ENCODE data around the gene OR1J4. TPM values are rescaled to one million over a fixed set of nuclear protein-coding genes. Genes with fewer than 3 reads are reported as not detected.

The OR1J4 gene, protein sequence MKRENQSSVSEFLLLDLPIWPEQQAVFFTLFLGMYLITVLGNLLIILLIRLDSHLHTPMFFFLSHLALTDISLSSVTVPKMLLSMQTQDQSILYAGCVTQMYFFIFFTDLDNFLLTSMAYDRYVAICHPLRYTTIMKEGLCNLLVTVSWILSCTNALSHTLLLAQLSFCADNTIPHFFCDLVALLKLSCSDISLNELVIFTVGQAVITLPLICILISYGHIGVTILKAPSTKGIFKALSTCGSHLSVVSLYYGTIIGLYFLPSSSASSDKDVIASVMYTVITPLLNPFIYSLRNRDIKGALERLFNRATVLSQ
- not detected for total RNA-seq

DNA sequence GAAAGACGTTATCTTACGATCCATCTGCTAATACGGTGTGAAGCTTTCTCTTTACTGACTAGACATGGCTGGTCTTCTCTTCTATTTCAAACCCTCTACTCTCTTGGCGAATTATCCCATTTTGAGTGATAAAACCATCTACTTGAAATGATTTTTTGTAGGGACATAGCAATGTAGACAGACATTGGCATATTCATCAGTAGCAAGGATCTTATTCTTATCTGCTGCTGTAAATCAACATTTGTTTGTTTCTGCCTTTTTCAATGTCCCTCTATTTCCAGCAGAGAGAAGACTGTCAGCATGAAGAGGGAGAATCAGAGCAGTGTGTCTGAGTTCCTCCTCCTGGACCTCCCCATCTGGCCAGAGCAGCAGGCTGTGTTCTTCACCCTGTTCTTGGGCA lies at the start of gene OR1J4:
OR1J4 (plus strand) TSS at position 301 of the 400 bp plus-strand sequence; CDS start at position 301, 0 bp downstream.
- H3K9me3 ChIP-seq: no peaks in the 10 kb centered on the region
- no peak for DNase-seq (ENCODE audit: low spot score in 2 of 2)
- no peaks in the 10 kb centered on the region for H3K36me3 ChIP-seq
- TF ChIP-seq POLR2A (IDR thresholded peaks at IDR 0.05) (no peak), POLR2AphosphoS5 (IDR thresholded peaks at IDR 0.05) (no peak)
- TF ChIP-seq, protein P1, sequence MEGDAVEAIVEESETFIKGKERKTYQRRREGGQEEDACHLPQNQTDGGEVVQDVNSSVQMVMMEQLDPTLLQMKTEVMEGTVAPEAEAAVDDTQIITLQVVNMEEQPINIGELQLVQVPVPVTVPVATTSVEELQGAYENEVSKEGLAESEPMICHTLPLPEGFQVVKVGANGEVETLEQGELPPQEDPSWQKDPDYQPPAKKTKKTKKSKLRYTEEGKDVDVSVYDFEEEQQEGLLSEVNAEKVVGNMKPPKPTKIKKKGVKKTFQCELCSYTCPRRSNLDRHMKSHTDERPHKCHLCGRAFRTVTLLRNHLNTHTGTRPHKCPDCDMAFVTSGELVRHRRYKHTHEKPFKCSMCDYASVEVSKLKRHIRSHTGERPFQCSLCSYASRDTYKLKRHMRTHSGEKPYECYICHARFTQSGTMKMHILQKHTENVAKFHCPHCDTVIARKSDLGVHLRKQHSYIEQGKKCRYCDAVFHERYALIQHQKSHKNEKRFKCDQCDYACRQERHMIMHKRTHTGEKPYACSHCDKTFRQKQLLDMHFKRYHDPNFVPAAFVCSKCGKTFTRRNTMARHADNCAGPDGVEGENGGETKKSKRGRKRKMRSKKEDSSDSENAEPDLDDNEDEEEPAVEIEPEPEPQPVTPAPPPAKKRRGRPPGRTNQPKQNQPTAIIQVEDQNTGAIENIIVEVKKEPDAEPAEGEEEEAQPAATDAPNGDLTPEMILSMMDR (IDR thresholded peaks at IDR 0.05): no peak
- H3K27me3 ChIP-seq: no peaks in the 10 kb centered on the region
- H3K4me3 ChIP-seq: no peak within 1 kb of the TSS
- intact Hi-C loops (cut with DNase I; ENCODE audit: low total_unique reads): no loop called here
- H3K27ac ChIP-seq: no peak within 1 kb of the TSS
- H3K4me1 ChIP-seq: no peaks in the 10 kb centered on the region

DNA sequence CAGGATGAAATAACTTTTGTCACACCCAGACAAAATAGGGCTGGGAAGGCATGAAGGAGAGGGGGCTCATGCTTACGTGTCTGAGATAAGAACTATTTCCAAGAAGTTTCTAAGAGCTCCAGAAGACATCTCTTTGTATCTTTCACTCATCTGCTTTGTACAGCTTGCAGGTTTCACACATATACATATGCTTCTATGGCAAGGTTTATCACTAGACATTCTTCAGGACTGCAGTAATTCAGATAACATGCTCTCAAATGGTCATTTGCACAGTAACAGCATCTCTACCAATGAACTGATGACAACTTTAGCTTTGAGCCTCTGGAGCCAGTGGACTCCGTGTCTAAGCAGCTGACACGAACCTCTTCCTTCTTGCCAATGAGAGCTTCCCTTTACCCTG lies 44.4 kb upstream of the OR1J4 start:
- H3K4me3 ChIP-seq: no peak overlapping the region
- intact Hi-C loops (cut with DNase I; ENCODE audit: low total_unique reads): loop anchor here (5.0 kb wide), 1 partner anchor 1998 kb away; no protein-coding TSS in a partner anchor

DNA sequence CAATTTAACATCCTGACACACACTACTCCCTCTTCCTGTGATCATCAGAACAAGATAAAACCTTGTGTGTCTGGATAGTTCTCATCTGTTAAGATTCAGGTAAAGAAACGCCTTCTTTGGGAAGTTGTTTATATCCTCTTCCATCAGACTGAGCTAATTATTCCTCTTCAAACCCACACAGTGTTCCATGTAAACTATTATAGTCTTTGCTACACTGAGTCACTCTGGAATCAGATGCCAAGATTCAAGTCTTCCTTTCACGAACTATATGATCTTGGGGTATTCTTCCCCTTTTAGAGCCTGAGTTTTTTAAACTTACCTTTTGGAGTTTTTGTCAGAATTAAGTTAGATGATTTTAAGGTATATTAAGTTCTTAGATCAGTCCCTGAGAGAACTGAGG lies 43.2 kb upstream of the OR1J4 start:
- no peaks in the 10 kb centered on the region for H3K27me3 ChIP-seq
- H3K4me3 ChIP-seq: no peak overlapping the region
- TF ChIP-seq POLR2AphosphoS5 (IDR thresholded peaks at IDR 0.05) (no peak), POLR2A (IDR thresholded peaks at IDR 0.05) (no peak)
- TF ChIP-seq, protein P1 (IDR thresholded peaks at IDR 0.05): no peak
- no peak overlapping the region for H3K27ac ChIP-seq
- no peaks in the 10 kb centered on the region for H3K9me3 ChIP-seq
- H3K4me1 ChIP-seq: no peaks in the 10 kb centered on the region
- intact Hi-C loops (cut with DNase I; ENCODE audit: low total_unique reads): no loop called here
- no peaks in the 10 kb centered on the region for H3K36me3 ChIP-seq
- no peak for DNase-seq (ENCODE audit: low spot score in 2 of 2)

More for the DNA sequence above, 44.4 kb upstream of the OR1J4 start:
- H3K27ac ChIP-seq: no peak overlapping the region
- no peaks in the 10 kb centered on the region for H3K36me3 ChIP-seq
- H3K27me3 ChIP-seq: no peaks in the 10 kb centered on the region
- no peaks in the 10 kb centered on the region for H3K9me3 ChIP-seq
- no peak for DNase-seq (ENCODE audit: low spot score in 2 of 2)
- TF ChIP-seq POLR2A (IDR thresholded peaks at IDR 0.05) (no peak), POLR2AphosphoS5 (IDR thresholded peaks at IDR 0.05) (no peak)
- TF ChIP-seq, protein P1 (IDR thresholded peaks at IDR 0.05): no peak
- H3K4me1 ChIP-seq: no peaks in the 10 kb centered on the region

GRCh38 chr9:122477346-122477745 lies 41.6 kb upstream of the OR1J4 start:
- intact Hi-C loops (cut with DNase I; ENCODE audit: low total_unique reads): no loop called here
- Histone ChIP-seq H3K4me3 (no peak overlapping the region), H3K9me3 (no peaks in the 10 kb centered on the region), H3K4me1 (no peaks in the 10 kb centered on the region), H3K27ac (no peak overlapping the region), H3K36me3 (no peaks in the 10 kb centered on the region), H3K27me3 (no peaks in the 10 kb centered on the region)
- TF ChIP-seq, protein P1 (IDR thresholded peaks at IDR 0.05): no peak
- no peak for TF ChIP-seq POLR2A (IDR thresholded peaks at IDR 0.05)
- no peak for TF ChIP-seq POLR2AphosphoS5 (IDR thresholded peaks at IDR 0.05)
- DNase-seq (ENCODE audit: low spot score in 2 of 2): no peak

- Histone ChIP-seq H3K27ac (no peak within 1 kb of the TSS), H3K36me3 (no peaks in the 10 kb centered on the region), H3K9me3 (no peaks in the 10 kb centered on the region), H3K4me3 (no peak within 1 kb of the TSS), H3K4me1 (no peaks in the 10 kb centered on the region), H3K27me3 (no peaks in the 10 kb centered on the region)
- intact Hi-C loops (cut with DNase I; ENCODE audit: low total_unique reads): no loop called here
- DNase-seq (ENCODE audit: low spot score in 2 of 2): no peak
- TF ChIP-seq, protein P1 (IDR thresholded peaks at IDR 0.05): no peak
- TF ChIP-seq POLR2AphosphoS5 (IDR thresholded peaks at IDR 0.05) (no peak), POLR2A (IDR thresholded peaks at IDR 0.05) (no peak)
These were observed 41.1 kb upstream of the OR1J4 start, which contains the start of gene OR1J1 for GRCh38 chr9:122477826-122478225. TSS of gene OR1J1 (minus strand) at chr9:122477926. CDS start at chr9:122477926, 0 bp downstream.

All from breast epithelium (tissue), 4 donors.